Epithelial cell of esophagus (primary cell): ENCODE results near the gene IGSF9B.

Source experiments
- DNase-seq: peaks from one replicate; pipeline ENCODE4 v3.0.0; 2010; ENCODE audit warnings: low read depth
- H3K4me3 ChIP-seq: 2 replicates; pipeline ENCODE4 v1.5.1; 2011; ENCODE audit warnings: mild to moderate bottlenecking, low read length, control low read depth
- TF ChIP-seq, protein P1 (sequence below): IDR thresholded peaks from 2 replicates; pipeline ENCODE4 v1.5.1; 2011; ENCODE audit warnings: low read depth, mild to moderate bottlenecking, low read length, control low read depth, inconsistent platforms; ENCODE audit not compliant: insufficient read depth; ENCODE audit errors: missing control alignments

IGSF9B gene

DNA sequence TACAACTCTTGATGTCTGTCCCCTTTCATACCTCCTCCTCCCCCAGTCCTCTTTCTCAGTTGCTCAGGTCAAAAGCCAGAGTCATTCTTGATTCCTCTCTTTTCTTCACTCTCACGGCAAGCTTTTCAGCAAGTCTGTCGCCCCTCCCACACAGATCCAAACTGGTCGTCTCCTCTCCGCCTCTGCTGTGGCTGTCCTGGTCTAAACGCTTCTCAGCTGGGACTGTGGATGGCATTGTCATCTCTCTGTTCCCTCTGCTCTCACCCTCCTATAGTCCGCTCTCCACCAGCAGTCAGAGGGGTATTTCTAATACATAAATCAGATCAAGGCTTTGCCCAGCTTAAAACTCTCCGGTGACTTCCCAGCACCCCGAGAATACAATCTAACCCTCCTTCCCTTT lies 64.6 kb downstream of the IGSF9B start:
- TF ChIP-seq, protein P1, sequence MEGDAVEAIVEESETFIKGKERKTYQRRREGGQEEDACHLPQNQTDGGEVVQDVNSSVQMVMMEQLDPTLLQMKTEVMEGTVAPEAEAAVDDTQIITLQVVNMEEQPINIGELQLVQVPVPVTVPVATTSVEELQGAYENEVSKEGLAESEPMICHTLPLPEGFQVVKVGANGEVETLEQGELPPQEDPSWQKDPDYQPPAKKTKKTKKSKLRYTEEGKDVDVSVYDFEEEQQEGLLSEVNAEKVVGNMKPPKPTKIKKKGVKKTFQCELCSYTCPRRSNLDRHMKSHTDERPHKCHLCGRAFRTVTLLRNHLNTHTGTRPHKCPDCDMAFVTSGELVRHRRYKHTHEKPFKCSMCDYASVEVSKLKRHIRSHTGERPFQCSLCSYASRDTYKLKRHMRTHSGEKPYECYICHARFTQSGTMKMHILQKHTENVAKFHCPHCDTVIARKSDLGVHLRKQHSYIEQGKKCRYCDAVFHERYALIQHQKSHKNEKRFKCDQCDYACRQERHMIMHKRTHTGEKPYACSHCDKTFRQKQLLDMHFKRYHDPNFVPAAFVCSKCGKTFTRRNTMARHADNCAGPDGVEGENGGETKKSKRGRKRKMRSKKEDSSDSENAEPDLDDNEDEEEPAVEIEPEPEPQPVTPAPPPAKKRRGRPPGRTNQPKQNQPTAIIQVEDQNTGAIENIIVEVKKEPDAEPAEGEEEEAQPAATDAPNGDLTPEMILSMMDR = no peak
- DNase-seq = no peak
- no peak overlapping the region for H3K4me3 ChIP-seq

DNA sequence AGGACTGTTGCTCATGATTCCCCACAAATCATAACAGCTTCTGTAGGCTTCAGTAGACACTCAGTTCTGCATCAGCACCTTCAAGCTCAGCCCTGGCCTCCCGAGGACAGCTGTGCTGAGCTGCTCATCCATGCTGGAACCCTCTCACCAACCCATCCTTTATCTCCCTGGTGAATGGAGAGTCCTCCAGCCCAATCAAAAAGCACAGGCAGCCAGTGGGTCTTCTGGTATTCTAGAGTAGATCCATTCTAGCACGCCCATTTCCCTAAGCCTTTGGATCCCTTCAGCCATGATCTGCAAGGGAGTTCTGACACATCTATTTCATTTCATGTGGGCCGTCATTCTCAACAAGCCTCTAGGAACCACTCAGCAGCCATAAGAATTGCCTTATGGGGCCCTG lies 66.9 kb downstream of the IGSF9B start:
- DNase-seq = no peak
- TF ChIP-seq, protein P1 = no peak
- no peak overlapping the region for H3K4me3 ChIP-seq

DNA sequence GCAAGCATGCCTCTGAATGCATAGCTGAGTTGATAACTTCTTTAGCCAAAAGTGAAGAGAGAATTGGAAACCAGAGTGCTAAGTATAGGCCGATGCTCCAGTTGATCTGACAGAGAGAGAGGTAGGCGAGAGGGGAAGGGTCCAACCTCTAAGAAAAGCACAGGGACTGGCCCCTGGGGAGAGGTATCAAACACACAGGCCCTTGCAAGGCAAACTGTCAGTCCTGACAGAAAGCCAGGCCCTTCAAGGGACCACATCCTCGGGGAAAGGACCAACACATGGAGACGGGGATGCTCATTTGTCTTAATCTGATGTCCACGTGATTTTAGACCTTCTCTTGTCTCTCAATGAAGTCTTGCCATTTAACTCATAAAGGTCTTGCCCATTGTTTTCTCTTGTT lies 67.6 kb downstream of the IGSF9B start:
- H3K4me3 ChIP-seq = no peak overlapping the region
- TF ChIP-seq, protein P1 = no peak
- DNase-seq = no peak

DNA sequence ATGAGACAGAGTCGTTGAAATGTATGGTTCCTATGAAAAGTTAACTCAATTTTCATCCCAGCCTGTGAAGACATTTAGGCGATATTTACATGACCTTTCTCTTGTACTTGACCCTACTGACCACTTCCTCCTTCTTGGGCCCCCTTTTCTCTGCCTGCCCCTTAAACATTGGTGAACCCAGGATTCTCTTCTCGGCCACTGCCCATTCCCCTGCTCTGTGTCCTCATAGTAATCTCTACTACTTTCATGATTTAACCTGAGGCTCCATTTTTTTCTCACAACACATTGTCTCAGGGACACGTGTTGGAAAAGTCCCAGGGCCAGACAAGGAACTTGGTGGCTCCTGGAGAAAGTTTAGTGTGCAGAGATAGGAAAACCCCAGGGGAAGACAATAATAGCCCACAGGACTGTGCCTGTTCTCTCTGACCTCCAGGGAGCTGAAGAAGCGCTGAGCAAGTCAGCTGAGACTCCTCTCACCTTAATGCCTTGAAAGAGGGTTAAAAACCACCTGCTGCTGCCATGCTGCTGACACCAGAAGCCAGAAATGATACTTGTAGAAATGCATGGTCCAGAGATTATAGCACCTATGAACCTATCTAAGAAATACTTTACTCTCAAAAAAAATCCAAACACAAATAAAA lies 69.0 kb downstream of the IGSF9B start:
- H3K4me3 ChIP-seq = no peak overlapping the region
- DNase-seq = no peak
- TF ChIP-seq, protein P1 = no peak

DNA sequence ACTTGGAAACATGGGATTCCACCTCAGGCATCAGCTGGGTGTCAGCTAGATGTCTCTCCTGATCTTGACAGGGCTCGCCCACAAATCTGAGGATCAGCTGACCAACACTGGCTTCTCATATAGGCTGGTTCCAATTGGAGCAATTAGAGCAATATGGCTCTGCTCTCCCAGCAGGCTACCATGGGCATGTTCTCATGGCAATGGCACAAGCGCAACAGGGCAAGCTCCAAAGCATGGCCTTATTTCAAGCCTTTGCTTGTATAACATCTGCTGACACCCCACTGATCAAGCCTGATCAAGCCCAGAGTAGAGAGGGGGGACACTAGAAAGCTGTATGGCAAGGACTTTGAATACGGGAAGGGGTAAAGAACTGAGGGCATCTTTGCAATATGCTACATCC lies 70.7 kb downstream of the IGSF9B start:
- TF ChIP-seq, protein P1 = no peak
- H3K4me3 ChIP-seq = no peak overlapping the region
- no peak for DNase-seq

DNA sequence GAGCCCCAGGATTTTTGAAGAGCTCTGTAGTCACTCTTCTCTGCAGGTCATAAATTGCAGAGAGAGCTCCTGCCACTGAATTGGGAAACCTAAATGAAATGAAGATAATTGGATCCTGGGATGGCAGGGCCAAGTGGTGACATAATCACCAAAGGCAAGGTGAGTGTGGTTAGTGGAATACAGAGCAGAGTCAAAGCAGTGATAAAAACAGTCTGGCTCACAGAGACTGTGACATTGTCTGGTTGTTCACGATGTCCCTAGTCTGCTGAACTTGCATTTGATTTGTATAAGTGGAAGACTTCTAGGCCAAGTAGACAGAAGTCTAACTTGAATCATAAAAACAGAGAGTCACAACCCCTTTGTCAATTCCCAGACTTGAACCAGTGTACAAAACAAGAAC lies 84.6 kb downstream of the IGSF9B start:
- TF ChIP-seq, protein P1 = no peak
- DNase-seq = no peak

DNA sequence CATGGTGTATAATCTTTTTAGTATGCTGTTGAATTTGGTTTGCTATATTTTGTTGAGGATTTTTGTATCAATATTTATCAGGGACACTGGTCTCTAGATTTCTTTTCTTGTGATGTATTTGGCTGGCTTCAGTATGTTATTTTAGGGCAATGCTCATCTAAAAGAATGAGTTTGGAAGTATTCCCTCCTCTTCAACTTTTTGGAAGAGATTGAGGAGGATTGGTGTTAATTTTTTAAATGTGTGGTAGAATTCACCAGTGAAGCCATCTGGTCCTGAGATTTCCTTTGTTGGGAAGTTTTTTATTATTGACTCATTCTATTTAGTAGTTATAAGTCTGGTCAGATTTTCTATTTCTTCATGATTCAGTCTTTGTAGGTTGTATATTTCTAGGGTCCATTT lies 89.3 kb downstream of the IGSF9B start:
- no peak overlapping the region for H3K4me3 ChIP-seq
- no peak for DNase-seq
- TF ChIP-seq, protein P1 = no peak

More for the DNA sequence above, 84.6 kb downstream of the IGSF9B start:
- no peak overlapping the region for H3K4me3 ChIP-seq
